D721Med (cell line): ENCODE results near the gene NDFIP2.
"Not testable (repeated sequence)": the region's sequence is repeated elsewhere in the genome, so short reads cannot be mapped to it uniquely, and the experiment has no call there.

ENCODE experiments used
- DNase-seq: peaks from one replicate; pipeline ENCODE4 v3.0.0; 2011; ENCODE audit warnings: low spot score; ENCODE audit not compliant: insufficient read length
- FAIRE-seq: peaks from 2 replicates; lab custom pipeline; 2011; peaks lifted over from hg19 to GRCh38; lab: Jason Lieb, UNC
- TF ChIP-seq, protein P1 (sequence below): IDR thresholded peaks from 2 replicates; pipeline ENCODE4 v1.5.1; 2012; ENCODE audit warnings: mild to moderate bottlenecking, control low read depth; ENCODE audit not compliant: insufficient read depth; ENCODE audit errors: missing control alignments

The NDFIP2 gene

DNA sequence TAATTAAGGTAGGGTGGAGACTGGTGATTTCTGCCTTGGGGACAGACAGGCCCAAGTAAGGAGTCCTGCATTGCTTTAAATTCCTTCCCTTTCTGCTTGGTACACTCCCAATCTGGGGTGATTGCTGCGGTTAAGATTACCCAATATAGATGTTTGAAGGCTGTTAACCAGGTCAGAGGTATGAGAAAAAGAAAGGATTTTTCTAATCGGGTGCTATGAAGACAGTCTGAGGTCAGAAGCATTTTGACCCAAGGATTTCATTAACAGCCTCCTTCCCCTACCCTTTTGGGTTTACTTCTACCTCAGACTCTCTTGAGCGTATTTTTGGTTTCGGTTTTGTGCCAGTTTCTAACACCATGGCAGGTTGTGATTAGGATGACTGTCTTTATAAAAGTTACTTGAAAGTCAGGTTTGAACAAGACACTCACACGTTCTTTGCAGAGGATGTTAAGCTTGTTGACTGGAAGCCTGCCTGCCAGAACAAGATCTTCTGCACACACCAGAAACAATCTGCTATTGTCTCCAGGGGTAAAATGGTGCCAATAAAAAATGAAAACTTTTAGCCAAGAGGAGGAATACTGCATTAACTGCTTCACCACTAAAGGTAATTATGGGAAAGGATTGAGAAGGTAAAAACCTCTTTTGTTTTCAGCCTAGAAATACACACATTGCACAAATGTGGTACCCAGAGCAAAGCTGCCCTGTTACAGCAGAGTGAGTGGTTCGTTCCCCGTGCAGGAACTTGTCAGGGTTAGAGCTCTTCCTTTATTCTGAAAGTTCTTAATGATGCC is 108.8 kb downstream of the NDFIP2 start:
- TF ChIP-seq, protein P1, sequence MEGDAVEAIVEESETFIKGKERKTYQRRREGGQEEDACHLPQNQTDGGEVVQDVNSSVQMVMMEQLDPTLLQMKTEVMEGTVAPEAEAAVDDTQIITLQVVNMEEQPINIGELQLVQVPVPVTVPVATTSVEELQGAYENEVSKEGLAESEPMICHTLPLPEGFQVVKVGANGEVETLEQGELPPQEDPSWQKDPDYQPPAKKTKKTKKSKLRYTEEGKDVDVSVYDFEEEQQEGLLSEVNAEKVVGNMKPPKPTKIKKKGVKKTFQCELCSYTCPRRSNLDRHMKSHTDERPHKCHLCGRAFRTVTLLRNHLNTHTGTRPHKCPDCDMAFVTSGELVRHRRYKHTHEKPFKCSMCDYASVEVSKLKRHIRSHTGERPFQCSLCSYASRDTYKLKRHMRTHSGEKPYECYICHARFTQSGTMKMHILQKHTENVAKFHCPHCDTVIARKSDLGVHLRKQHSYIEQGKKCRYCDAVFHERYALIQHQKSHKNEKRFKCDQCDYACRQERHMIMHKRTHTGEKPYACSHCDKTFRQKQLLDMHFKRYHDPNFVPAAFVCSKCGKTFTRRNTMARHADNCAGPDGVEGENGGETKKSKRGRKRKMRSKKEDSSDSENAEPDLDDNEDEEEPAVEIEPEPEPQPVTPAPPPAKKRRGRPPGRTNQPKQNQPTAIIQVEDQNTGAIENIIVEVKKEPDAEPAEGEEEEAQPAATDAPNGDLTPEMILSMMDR: no peak
- FAIRE-seq: no peak

DNA sequence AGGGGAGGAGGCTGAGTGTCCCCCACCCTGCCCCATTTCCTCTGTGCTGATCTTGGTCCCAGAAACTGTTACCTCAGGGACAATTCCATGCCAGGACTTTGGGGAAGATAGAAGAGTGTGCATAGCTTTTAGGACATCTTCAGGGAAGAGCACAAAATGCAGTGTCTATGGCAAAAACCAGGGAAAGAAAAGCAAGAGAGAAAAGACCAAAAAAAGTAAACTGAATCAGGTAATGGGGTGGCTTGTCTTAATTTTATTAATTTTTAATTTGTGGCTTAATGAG is 109.4 kb downstream of the NDFIP2 start:
- DNase-seq (no peak), FAIRE-seq (no peak)
- TF ChIP-seq, protein P1: no peak

More for the DNA sequence above, 108.8 kb downstream of the NDFIP2 start:
- DNase-seq: no peak

DNA sequence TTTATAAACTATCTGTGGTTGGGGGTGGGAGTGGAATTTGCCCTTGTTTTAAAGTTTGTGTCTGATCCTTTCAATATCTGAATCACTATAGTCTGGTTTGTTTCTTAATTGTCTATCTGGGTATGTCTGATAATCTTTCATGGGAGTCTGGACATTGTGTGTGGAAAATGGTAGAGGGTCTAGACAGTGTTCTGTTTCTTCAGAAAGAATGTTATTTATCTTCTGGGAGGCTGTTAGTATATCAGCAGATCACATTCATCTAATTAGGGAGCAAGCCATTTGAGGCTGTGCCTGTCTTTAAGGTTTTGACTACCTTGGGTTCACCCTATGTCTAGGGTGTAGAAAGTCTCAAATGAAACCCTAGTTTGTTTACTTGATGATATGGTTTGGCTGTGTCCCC is 110.5 kb downstream of the NDFIP2 start:
- FAIRE-seq (no peak), DNase-seq (no peak)
- TF ChIP-seq, protein P1: no peak

DNA sequence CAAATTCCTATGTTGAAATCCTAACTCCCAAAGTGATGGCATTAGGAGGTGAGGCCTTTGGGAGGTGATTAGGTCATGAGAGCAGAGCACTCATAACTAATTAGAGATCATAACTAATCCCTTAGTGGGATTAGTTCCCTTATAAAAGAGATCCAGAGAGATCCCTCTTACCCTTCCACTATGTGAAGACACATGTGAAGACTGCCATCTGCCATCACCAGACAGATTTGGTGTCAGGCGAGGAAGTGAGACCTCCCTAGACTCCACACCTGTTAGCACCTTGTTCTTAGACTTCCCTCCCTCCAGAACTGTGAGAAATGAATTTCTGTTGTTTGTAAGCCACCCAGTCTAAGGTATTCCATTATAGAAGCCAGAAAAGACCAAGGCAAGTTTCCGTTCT is 112.2 kb downstream of the NDFIP2 start:
- no peak for FAIRE-seq

DNA sequence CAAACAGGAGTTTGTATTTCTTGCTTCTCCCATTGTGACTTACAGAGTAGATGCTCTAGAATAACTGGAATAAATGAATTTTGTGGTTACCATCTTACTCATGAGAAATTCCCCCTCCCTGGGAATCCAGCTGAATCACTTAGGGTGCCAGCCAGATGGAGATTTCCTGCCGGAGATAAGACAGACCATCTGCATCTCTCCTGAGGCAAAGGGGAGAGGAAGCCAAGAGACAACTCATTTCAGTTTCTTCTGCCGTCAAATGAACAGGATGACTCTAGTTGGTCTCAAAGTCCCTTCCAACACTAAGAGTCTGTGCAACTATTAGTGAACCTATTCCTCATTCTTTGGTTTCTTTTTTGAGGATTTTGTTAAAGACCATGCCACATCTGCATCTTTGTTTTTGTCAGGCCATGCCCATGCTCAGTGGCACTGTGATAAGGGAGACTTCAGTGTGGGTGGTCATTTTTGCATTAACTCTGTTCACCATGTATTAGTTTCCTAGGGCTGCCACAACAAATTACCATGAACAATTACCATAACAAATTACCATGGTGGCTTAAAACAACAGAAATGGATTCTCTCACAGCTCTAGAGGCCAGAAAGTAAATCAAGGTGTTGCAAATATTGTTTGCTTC is 112.8 kb downstream of the NDFIP2 start:
- TF ChIP-seq, protein P1: no peak
- DNase-seq (no peak), FAIRE-seq (no peak)

More for the DNA sequence above, 112.2 kb downstream of the NDFIP2 start:
- DNase-seq: no peak
- TF ChIP-seq, protein P1: no peak

DNA sequence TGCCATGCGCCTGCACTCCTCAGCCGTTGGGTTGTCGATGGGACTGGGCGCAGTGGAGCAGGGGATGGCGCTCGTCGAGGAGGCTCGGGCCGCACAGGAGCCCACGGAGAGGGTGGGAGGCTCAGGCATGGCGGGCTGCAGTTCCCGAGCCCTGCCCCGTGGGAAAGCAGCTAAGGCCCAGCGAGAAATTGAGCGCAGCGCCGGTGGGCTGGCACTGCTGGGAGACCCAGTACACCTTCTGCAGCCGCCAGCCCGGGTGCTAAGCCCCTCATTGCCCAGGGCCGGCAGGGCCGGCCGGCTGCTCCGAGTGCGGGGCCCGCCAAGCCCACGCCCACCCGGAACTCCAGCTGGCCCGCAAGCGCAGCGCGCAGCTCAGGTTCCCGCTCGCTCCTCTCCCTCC is 119.2 kb downstream of the NDFIP2 start:
- DNase-seq, FAIRE-seq: not testable (repeated sequence)

DNA sequence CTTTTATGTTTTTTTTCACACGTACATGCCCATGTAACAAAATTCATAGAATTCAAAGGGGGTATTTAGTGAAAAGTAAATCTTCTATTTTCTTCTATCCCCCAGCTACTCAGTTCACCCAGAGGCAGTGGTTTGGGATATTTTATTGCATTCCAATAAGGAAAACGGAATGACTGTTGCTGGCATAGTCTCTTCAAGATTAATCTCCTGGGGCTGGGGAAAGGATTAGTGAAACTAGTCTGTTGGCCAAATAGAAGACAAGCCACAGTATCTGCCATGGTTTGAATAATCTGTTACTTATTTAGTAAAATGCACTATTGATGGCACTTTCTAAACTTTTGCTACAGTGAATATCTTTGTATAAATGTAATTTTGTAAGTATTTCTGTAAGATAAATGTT is 122.0 kb downstream of the NDFIP2 start:
- TF ChIP-seq, protein P1: no peak
- FAIRE-seq: no peak

More for the DNA sequence above, 122.0 kb downstream of the NDFIP2 start:
- no peak for DNase-seq
